ENCODE results near the gene SLC22A16.

SLC22A16 gene

GRCh38 chr6:110399219-110400071 is 77.0 kb downstream of the SLC22A16 start:
- DNase-seq: no peak

- DNase-seq: no peak
Measured at GRCh38 chr6:110398778-110399177, 77.6 kb downstream of the SLC22A16 start.

DNA sequence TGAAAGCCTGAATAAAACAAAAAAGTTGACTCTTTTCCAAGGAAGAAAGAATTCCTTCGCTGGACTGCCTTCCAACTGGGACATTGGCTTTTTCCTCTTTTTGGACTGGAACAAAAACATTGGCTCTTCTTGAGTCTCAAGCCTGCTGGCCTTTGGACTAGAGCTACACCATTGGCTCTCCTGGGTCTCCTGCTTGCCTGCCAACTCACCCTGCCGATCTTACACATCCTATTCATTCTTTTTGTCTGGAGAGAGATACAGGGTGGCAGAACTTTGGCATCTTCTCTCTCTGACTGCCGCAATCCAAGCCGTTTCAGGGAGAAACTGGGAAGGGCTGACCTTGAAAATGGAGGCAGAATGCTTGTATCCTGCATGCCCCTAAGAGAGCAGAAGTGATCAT is 81.2 kb downstream of the SLC22A16 start:
- no peak for DNase-seq

- DNase-seq: no peak
Measured at GRCh38 chr6:110394409-110394808, 82.0 kb downstream of the SLC22A16 start.

- DNase-seq: no peak
Measured at GRCh38 chr6:110392727-110393126, 83.7 kb downstream of the SLC22A16 start.

DNA sequence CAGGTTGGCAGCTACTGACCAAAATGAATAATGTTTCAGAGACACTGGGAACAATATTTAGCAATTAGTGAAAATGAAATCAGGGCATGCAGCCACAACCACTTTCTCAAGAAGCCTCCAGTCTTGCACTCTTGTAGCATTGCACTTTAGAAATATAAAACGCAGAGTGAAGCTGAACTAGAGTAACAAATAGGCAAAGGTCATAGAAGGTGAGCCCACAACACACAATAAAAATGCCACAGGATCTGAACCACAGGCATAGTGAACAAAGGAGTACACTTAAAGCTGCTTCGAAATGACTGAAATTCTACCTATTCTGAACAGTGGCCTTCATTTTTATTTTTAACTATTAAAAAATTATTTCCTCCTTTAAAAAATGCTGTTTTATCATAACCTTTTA is 86.0 kb downstream of the SLC22A16 start:
- no peak for DNase-seq

GRCh38 chr6:110389689-110390382 is 86.6 kb downstream of the SLC22A16 start:
- no peak for DNase-seq

DNA sequence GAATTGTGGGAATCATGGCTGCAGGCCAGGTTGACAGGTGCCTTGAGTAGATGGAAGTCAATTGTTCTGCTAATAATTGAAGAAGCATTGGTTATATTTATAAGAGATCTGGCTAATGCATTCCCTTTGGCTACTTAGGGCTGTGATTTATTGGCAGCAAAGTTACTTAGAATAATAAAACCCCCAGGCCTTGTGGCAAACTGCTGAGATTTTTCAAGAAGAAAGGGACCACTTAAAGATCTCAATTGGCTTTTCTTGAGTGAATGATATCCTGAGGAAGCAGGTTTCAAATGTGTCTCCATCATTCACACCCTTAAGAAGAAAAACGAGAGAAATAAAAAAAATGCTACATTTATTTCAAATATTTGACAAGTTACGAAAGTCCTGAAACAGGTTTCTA is 88.4 kb downstream of the SLC22A16 start:
- no peak for DNase-seq

GRCh38 chr6:110385458-110385863 is 91.0 kb downstream of the SLC22A16 start:
- DNase-seq: no peak

DNA sequence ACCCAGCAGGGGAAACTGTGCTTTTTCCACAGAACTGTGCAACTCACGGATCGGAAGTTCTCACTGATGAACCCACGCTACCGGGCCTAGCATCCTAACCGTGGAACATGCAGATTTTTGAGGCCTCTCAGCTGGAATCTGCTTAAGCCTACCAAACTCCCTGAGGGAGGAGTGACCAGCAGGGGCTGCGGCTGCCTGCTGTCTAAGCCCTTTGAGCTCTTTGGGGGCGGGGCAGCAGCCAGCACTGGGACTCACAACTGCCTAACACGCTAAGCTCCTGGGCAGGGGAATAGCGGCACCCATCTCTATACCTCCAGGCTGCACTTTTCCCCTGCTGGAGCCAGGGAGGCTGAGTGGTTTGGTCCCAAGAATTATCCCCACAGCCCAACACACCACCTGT is 97.9 kb downstream of the SLC22A16 start:
- DNase-seq: no peak

Data from inflammatory macrophage treated with lipopolysaccharide for 4 hours (primary cell).